ENCODE data around the gene SLC43A2. TPM values are rescaled to one million over a fixed set of nuclear protein-coding genes. Genes with fewer than 3 reads are reported as not detected.

SLC43A2 gene
- total RNA-seq, 1 experiment from 2014 or later = 12.9 TPM

DNA sequence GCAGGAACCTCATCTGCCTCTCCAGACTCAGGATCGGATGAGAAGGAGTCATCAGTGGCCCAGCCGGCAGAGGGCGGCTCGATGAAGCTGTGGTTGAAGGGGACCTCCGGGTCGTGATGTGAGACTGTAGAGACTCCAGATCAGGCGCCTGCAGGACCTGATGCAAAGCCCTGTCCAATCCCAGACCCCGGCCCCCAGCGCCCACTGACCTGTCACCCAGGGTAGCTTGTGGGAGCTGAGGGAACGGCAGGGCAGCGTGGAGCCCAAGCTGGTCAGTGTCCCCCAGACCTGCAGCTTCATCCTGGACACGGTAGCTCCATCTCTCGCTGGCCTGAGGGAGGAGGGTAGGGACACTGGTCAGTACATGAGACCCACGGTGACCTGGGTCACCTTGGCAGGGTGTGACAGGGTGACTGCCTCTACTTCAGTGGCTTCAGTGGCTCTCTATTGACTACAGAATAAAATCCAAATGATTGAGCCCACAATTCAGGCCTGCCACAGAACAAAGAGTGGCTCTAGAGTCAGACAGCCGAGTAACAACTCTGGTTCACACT, 8.2 kb upstream of the SLC43A2 start:
- Histone ChIP-seq H3K79me2 (ENCODE audit: insufficient read depth, low read length) (no peaks in the 10 kb centered on the region), H4K8ac (replicated peaks; ENCODE audit: insufficient read length, low read depth, low read length) (no peak overlapping the region), H2AFZ (ENCODE audit: low read length) (no peak overlapping the region), H3K9ac (ENCODE audit: extremely low read depth, insufficient read length, low read length) (no peak overlapping the region), H3K14ac (ENCODE audit: insufficient read depth, low read length) (no peak overlapping the region), H3K4me1 (ENCODE audit: insufficient read depth, low read length) (no peaks in the 10 kb centered on the region), H2AK5ac (ENCODE audit: insufficient read length, low read length) (no peak overlapping the region), H2BK15ac (ENCODE audit: low read depth, low read length) (no peak overlapping the region), H2BK120ac (ENCODE audit: low read depth, low read length, poor library complexity, severe bottlenecking) (no peak overlapping the region), H3K56ac (ENCODE audit: insufficient read length, low read depth, low read length) (no peak overlapping the region), H3K18ac (ENCODE audit: insufficient read length, low read depth, low read length) (no peak overlapping the region), H4K91ac (ENCODE audit: insufficient read length, low read depth, low read length) (no peak overlapping the region), H3T11ph (ENCODE audit: low read length) (no peak overlapping the region), H3K4me2 (ENCODE audit: insufficient read depth, insufficient read length, low read length) (no peak overlapping the region), H3K9me3 (ENCODE audit: control insufficient read depth, low read depth, low read length) (no peaks in the 10 kb centered on the region), H2BK12ac (ENCODE audit: insufficient read length, low read depth, low read length) (no peak overlapping the region), H3K27ac (ENCODE audit: insufficient read length, low read depth, low read length) (no peak overlapping the region), H3K23me2 (ENCODE audit: insufficient read length, low read depth, low read length, poor library complexity, severe bottlenecking) (no peaks in the 10 kb centered on the region), H2BK20ac (ENCODE audit: low read depth, low read length, poor library complexity, severe bottlenecking) (no peak overlapping the region), H4K5ac (ENCODE audit: insufficient read length, low read depth, low read length) (no peak overlapping the region), H3K4ac (ENCODE audit: low read depth, low read length) (no peak overlapping the region), H3K79me1 (ENCODE audit: insufficient read depth, low read depth, low read length, poor library complexity, severe bottlenecking) (no peaks in the 10 kb centered on the region), H2BK5ac (ENCODE audit: insufficient read length, low read length) (peak overlapping the region; percentile 42), H3K27me3 (ENCODE audit: insufficient read depth, low read length) (no peaks in the 10 kb centered on the region), H4K20me1 (ENCODE audit: control insufficient read depth, insufficient read depth, insufficient read length) (no peaks in the 10 kb centered on the region), H3K23ac (ENCODE audit: insufficient read length, low read depth, low read length) (no peak overlapping the region)
- no CpG with 5 or more reads among the region's 15 CpGs for WGBS (ENCODE audit: extremely low coverage, insufficient read length, low lambda C conversion rate)
- TF ChIP-seq, protein P1, sequence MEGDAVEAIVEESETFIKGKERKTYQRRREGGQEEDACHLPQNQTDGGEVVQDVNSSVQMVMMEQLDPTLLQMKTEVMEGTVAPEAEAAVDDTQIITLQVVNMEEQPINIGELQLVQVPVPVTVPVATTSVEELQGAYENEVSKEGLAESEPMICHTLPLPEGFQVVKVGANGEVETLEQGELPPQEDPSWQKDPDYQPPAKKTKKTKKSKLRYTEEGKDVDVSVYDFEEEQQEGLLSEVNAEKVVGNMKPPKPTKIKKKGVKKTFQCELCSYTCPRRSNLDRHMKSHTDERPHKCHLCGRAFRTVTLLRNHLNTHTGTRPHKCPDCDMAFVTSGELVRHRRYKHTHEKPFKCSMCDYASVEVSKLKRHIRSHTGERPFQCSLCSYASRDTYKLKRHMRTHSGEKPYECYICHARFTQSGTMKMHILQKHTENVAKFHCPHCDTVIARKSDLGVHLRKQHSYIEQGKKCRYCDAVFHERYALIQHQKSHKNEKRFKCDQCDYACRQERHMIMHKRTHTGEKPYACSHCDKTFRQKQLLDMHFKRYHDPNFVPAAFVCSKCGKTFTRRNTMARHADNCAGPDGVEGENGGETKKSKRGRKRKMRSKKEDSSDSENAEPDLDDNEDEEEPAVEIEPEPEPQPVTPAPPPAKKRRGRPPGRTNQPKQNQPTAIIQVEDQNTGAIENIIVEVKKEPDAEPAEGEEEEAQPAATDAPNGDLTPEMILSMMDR (conservative IDR thresholded peaks at IDR 0.05) = no peak; the same call in 2 of the 3 replicates
- H3K4me3 Mint-ChIP-seq = no peak overlapping the region
- H3K4me1 Mint-ChIP-seq = peaks cover 11 to 25% of the 10 kb centered on the region in 2 experiments
- no peaks in the 10 kb centered on the region; the same call in 1 of the 2 replicates for H3K27me3 Mint-ChIP-seq (ENCODE audit: low read depth)
- H3K9me3 Mint-ChIP-seq = no peaks in the 10 kb centered on the region
- no peak overlapping the region; a peak in 1 of 7 replicates for H3K27ac Mint-ChIP-seq
- no peak for DNase-seq
- H3K36me3 Mint-ChIP-seq (ENCODE audit: insufficient read depth in 1 of 3, low read depth in 3 of 3) = no peaks in the 10 kb centered on the region; a peak in 1 of 7 replicates

Measured in H9 (cell line).